Tibial nerve (tissue), 4 donors: Measurements from ENCODE around the gene TNIP2. TPM values are rescaled to one million over a fixed set of nuclear protein-coding genes. Genes with fewer than 3 reads are reported as not detected.

Source experiments
- DNase-seq, 2 donors: peaks; one replicate each; pipeline ENCODE4 v3.0.0-alpha.2; 2019; ENCODE audit warnings: low spot score in 2 of 2
- H3K27ac ChIP-seq, 4 donors: fragments of 200-600 bp; sonication (generic) in 3 of 4; one replicate each; pipeline ENCODE4 v1.5.1; 2017 to 2019; ENCODE audit warnings: mild to moderate bottlenecking in 1 of 4
- H3K27me3 ChIP-seq, 2 donors: fragments of 200-600 bp; sonication (generic) in 1 of 2; one replicate each; pipeline versions ENCODE4 v1.5.1 to v1.6.0; 2017 to 2019
- H3K36me3 ChIP-seq, 3 donors: fragments of 200-600 bp; sonication (generic); one replicate each; pipeline ENCODE4 v1.5.1; 2018 to 2019
- H3K4me1 ChIP-seq, 4 donors: fragments of 200-600 bp; sonication (generic) in 3 of 4; one replicate each; pipeline ENCODE4 v1.5.1; 2017 to 2019
- H3K4me3 ChIP-seq, 4 donors: fragments of 200-600 bp; sonication (generic) in 3 of 4; one replicate each; pipeline ENCODE4 v1.5.1; 2017 to 2019; ENCODE audit warnings: mild to moderate bottlenecking in 1 of 4, moderate library complexity in 1 of 4
- H3K9me3 ChIP-seq, 4 donors: fragments of 200-600 bp; sonication (generic) in 3 of 4; one replicate each; pipeline ENCODE4 v1.5.1; 2017 to 2019
- CTCF ChIP-seq, 5 experiments: fragments of 200-600 bp in 3 of 5; fragments of 450-650 bp in 2 of 5; sonication (generic) in 3 of 5; IDR thresholded peaks; one replicate each; pipeline ENCODE4 v1.5.1; 2016 to 2019; ENCODE audit warnings: antibody characterized with exemption in 5 of 5, mild to moderate bottlenecking in 3 of 5, moderate library complexity in 2 of 5
- EP300 ChIP-seq, 2 donors: sonication (generic); formaldehyde crosslinking; IDR thresholded peaks; one replicate each; pipeline ENCODE4 v1.6.1; 2017; ENCODE audit warnings: antibody characterized with exemption in 2 of 2, mild to moderate bottlenecking in 1 of 2
- POLR2A ChIP-seq, 2 donors: fragments of 450-650 bp; IDR thresholded peaks; one replicate each; pipeline ENCODE4 v1.6.1; 2017; ENCODE audit warnings: antibody characterized with exemption in 2 of 2, mild to moderate bottlenecking in 2 of 2, moderate library complexity in 2 of 2
- WGBS, 2 donors: methylation state at CpG; one replicate each; pipeline ENCODE4 v1.1.5; 2018; 5-methylcytosine and 5-hydroxymethylcytosine counted together
- total RNA-seq, 4 donors: library from RNA; depleted of rRNA; stranded (reverse); fragments of >200 nt; gene quantifications; one replicate each; pipeline ENCODE4 v1.1.0, GENCODE V29; 2016

The TNIP2 gene
- total RNA-seq, 4 donors from 2014 or later = 78.3 to 110 (median 89.3) TPM

DNA sequence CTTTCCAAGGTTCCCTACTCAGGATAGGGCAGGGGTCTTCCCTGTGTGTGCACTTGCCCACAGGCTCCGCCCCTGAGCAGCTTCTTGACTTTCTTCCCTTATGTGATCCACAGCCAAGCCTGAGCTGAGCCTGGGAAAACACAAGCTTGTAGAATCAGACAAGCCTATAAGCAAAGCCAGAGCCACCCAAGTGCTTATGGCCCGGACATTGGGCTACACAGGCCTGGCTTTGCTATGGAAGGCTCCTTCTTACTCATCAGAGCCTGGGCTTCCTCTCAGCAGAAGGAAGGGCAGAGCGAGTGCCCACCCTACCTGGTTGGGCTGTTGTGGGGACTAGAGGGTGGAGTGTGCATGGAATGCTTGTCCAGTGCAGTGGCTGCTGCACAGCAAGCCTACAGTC lies 1.3 kb upstream of the TNIP2 start:
- Histone ChIP-seq H3K4me1 (peaks cover 0 to 39% (median 9%) of the 10 kb centered on the region in 4 donors), H3K36me3 (peaks cover 0 to 7% (median 0%) of the 10 kb centered on the region in 3 donors), H3K9me3 (no peaks in the 10 kb centered on the region), H3K4me3 (no peak overlapping the region), H3K27ac (peak overlapping the region in 2 of 4 donors; percentile 17 to 83), H3K27me3 (no peaks in the 10 kb centered on the region)
- 94 to 100% methylated on average over 3 of the region's 3 CpGs for WGBS, 2 donors
- no peak for TF ChIP-seq EP300 (IDR thresholded peaks at IDR 0.05)
- no peak for DNase-seq

DNA sequence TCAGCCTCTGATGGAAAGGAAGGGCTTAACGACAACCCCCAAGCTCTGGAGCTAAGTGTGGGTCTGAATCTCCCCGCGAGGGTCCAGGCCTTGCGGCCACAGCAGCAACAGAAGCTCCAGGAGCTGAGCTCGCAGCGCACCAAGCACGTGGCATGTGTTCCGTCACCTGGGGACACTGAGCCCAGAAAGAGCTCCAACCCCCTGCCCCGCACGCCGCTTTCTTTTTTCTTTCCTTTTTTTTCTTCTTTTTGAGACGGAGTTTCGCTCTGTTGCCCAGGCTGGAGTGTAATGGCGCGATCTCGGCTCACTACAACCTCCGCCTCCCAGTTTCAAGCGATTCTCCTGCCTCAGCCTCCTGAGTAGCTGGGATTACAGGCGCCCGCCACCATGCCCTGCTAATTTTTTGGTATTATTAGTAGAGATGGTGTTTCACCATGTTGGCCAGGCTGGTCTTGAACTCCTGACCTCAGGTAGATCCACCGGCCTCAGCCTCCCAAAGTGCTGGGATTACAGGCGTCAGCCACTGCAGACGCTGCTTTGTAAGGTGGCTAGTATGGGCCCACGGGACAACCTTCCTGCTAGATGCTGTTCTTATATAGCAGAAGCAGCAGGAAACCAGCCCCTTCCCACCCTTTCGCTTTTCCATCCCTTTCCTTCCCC lies 685 bp upstream of the TNIP2 start:
- Histone ChIP-seq H3K36me3 (peaks cover 0 to 11% (median 0%) of the 10 kb centered on the region in 3 donors), H3K9me3 (no peaks in the 10 kb centered on the region), H3K27ac (peak overlapping the region in 3 of 4 donors; percentile 55 to 83 (median 70)), H3K4me1 (peaks cover 0 to 42% (median 9%) of the 10 kb centered on the region in 4 donors), H3K27me3 (no peaks in the 10 kb centered on the region), H3K4me3 (peak overlapping the region; percentile 3 to 74 (median 50))
- DNase-seq = no peak
- WGBS, 2 donors = 73 to 74% methylated on average over 24 to 25 of the region's 25 CpGs
- TF ChIP-seq EP300 (IDR thresholded peaks at IDR 0.05) (no peak), CTCF (IDR thresholded peaks at IDR 0.05) (no peak), POLR2A (IDR thresholded peaks at IDR 0.05) (no peak)

DNA sequence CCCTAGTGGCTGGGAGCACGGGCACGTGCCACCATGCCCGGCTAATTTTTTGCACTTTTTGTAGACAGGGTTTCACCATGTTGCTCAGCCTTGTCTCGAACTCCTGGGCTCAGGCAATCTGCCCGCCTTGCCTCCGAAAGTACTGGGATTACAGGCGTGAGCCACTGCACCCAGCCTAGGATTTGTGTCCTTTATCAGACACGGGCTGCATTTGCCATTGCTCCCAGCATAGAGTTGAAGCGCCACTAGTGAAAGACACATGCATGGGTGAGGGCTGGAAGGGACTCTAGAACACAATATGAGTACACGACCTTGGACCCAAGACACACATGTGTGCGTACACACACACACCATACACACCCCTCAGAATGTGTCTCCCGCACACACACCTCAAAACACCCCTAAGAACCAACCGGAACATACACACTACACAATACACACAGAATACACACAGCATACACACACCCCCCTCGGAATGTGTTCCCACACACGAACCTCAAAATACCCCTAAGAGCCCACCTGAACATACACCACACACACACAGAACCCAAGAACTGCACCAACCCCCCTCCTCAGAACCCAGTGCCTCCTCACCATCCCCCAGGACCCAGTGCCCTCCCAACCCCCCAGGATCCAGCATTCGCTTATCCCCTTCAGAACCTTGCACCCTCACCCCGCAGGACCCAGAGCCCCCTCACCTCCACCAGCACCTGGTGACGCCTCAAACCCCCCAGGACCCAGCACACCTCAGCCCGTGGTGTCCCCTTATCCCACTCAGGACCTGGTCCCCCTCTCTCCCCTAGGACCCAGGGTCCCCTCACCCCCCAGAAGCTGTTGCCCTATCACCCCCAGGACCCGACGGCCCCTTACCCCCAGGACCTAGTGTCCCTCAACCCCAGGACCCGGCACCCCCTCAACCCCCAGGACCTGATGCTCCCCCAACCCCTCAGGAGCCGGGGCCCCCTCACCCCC lies 1.0 kb downstream of the TNIP2 start:
- 54 to 57% methylated on average over 23 of the region's 23 CpGs for WGBS, 2 donors
- Histone ChIP-seq H3K27ac (peak overlapping the region in 3 of 4 donors; percentile 85 to 93 (median 87)), H3K36me3 (peaks cover 0 to 11% (median 0%) of the 10 kb centered on the region in 3 donors), H3K4me3 (peak overlapping the region; percentile 69 to 86 (median 78)), H3K9me3 (no peaks in the 10 kb centered on the region), H3K4me1 (peaks cover 0 to 54% (median 13%) of the 10 kb centered on the region in 4 donors), H3K27me3 (no peaks in the 10 kb centered on the region)
- no peak for TF ChIP-seq POLR2A (IDR thresholded peaks at IDR 0.05)
- TF ChIP-seq EP300 (IDR thresholded peaks at IDR 0.05) = no peak
- no peak for TF ChIP-seq CTCF (IDR thresholded peaks at IDR 0.05)
- DNase-seq = no peak

DNA sequence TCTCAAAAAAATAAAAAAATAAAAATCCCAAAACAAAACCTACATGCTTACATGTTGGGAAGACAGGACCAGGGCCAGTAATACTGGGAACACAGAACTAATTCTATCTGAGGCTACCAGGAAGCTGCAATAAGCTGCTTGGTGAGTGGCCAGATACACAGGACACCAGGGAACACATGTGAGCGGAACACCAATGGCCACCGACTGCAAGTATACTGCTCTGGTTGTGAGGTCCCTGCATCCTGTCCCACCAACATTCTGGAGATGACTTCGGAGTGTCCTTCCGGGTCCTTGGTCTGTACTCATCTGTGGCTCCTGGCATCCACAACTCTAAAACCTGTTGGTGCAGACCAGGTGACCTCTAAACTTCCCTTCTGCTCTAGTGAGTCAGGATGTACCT lies 2.7 kb downstream of the TNIP2 start:
- no peaks in the 10 kb centered on the region for H3K27me3 ChIP-seq
- H3K27ac ChIP-seq = no peak overlapping the region
- H3K9me3 ChIP-seq = no peaks in the 10 kb centered on the region
- H3K36me3 ChIP-seq = peaks cover 0 to 11% (median 0%) of the 10 kb centered on the region in 3 donors
- no peak overlapping the region for H3K4me3 ChIP-seq
- TF ChIP-seq CTCF (IDR thresholded peaks at IDR 0.05) = no peak
- TF ChIP-seq POLR2A (IDR thresholded peaks at IDR 0.05) = no peak
- TF ChIP-seq EP300 (IDR thresholded peaks at IDR 0.05) = no peak
- DNase-seq = no peak
- 89 to 92% methylated on average over 4 of the region's 4 CpGs for WGBS, 2 donors
- peaks cover 0 to 58% (median 13%) of the 10 kb centered on the region in 4 donors for H3K4me1 ChIP-seq

- no peaks in the 10 kb centered on the region for H3K27me3 ChIP-seq
- no peak overlapping the region for H3K4me3 ChIP-seq
- no peaks in the 10 kb centered on the region for H3K9me3 ChIP-seq
- H3K4me1 ChIP-seq = peaks cover 0 to 66% (median 26%) of the 10 kb centered on the region in 4 donors
- TF ChIP-seq POLR2A (IDR thresholded peaks at IDR 0.05) (no peak), CTCF (IDR thresholded peaks at IDR 0.05) (no peak), EP300 (IDR thresholded peaks at IDR 0.05) (no peak)
- 69 to 76% methylated on average over 13 to 19 of the region's 19 CpGs for WGBS, 2 donors
- peak overlapping the region in 2 of 4 donors; percentile 33 to 52 for H3K27ac ChIP-seq
- peaks cover 0 to 31% (median 0%) of the 10 kb centered on the region in 3 donors for H3K36me3 ChIP-seq
- no peak for DNase-seq
Measured at GRCh38 chr4:2750719-2751605, 5.2 kb downstream of the TNIP2 start.
